Hepatocyte (in vitro differentiated cells): Measurements from ENCODE around the gene ZHX3. TPM values are rescaled to one million over a fixed set of nuclear protein-coding genes. Genes with fewer than 3 reads are reported as not detected.
A peak's percentile ranks its signal among the peaks of the same experiment; 100 is the strongest.

ENCODE experiments used
- DNase-seq: peaks from one replicate; pipeline ENCODE4 v3.0.0-alpha.2; 2016; ENCODE audit warnings: low spot score
- H2AFZ ChIP-seq: fragments of 200-600 bp; sonication (generic); 2 replicates; pipeline ENCODE4 v1.6.0; 2016; ENCODE audit warnings: antibody characterized with exemption, mild to moderate bottlenecking
- H3K27ac ChIP-seq: fragments of 200-600 bp; sonication (generic); 2 replicates; pipeline ENCODE4 v1.5.1; 2016; ENCODE audit warnings: mild to moderate bottlenecking
- H3K27me3 ChIP-seq: fragments of 200-600 bp; sonication (generic); 2 replicates; pipeline ENCODE4 v1.6.1; 2016
- H3K36me3 ChIP-seq: fragments of 200-600 bp; sonication (generic); replicated peaks from 2 replicates; pipeline ENCODE4 v1.5.1; 2016; ENCODE audit warnings: low read depth; ENCODE audit not compliant: insufficient read depth
- H3K4me1 ChIP-seq: fragments of 200-600 bp; sonication (generic); 2 replicates; pipeline ENCODE4 v1.5.1; 2016; ENCODE audit warnings: mild to moderate bottlenecking, moderate library complexity; ENCODE audit not compliant: insufficient read depth
- H3K4me2 ChIP-seq: fragments of 200-600 bp; sonication (generic); 2 replicates; pipeline ENCODE4 v1.6.0; 2016
- H3K4me3 ChIP-seq: fragments of 200-600 bp; sonication (generic); 2 replicates; pipeline ENCODE4 v1.5.1; 2016; ENCODE audit warnings: mild to moderate bottlenecking
- H3K79me2 ChIP-seq: fragments of 200-600 bp; sonication (generic); 2 replicates; pipeline ENCODE4 v1.6.0; 2017; ENCODE audit warnings: mild to moderate bottlenecking
- H3K9me2 ChIP-seq: fragments of 200-600 bp; sonication (generic); replicated peaks from 2 replicates; pipeline ENCODE4 v1.6.0; 2017; ENCODE audit warnings: mild to moderate bottlenecking; ENCODE audit not compliant: insufficient read depth
- H3K9me3 ChIP-seq: fragments of 200-600 bp; sonication (generic); 2 replicates; pipeline ENCODE4 v1.5.1; 2016; ENCODE audit warnings: low read depth, mild to moderate bottlenecking
- H4K20me1 ChIP-seq: fragments of 200-600 bp; sonication (generic); 2 replicates; pipeline ENCODE4 v1.6.0; 2016; ENCODE audit warnings: mild to moderate bottlenecking; ENCODE audit not compliant: insufficient read depth, poor library complexity, severe bottlenecking
- CTCF ChIP-seq: fragments of 200-600 bp; sonication (generic); IDR thresholded peaks from 2 replicates; pipeline ENCODE4 v1.5.1; 2016; ENCODE audit warnings: antibody characterized with exemption, mild to moderate bottlenecking; ENCODE audit not compliant: poor library complexity
- EZH2 ChIP-seq: fragments of 200-600 bp; sonication (generic); IDR thresholded peaks from 2 replicates; pipeline ENCODE4 v1.6.1; 2016; ENCODE audit warnings: antibody characterized with exemption, mild to moderate bottlenecking, borderline replicate concordance
- EZH2phosphoT487 ChIP-seq: fragments of 200-600 bp; sonication (generic); IDR thresholded peaks from one replicate; pipeline ENCODE4 v1.6.1; 2018; ENCODE audit warnings: antibody characterized with exemption, mild to moderate bottlenecking, low read depth, moderate library complexity; ENCODE audit not compliant: unreplicated experiment, severe bottlenecking
- WGBS: methylation state at CpG from one replicate; pipeline ENCODE4 v1.1.6; 2016; ENCODE audit warnings: low lambda C conversion rate; ENCODE audit errors: missing lambda C conversion rate; 5-methylcytosine and 5-hydroxymethylcytosine counted together
- polyA plus RNA-seq: library from polyadenylated mRNA; unstranded; fragments of >200 nt; fragmentation: Nextera tagmentation; extraction: Ambion mirVana; gene quantifications from 2 replicates; pipeline ENCODE4 v1.2.1, GENCODE V29; 2016
- total RNA-seq: library from RNA; depleted of rRNA; stranded (reverse); fragments of >200 nt; gene quantifications from 2 replicates; pipeline ENCODE4 v1.2.3, GENCODE V29; 2014

ZHX3 gene
- total and polyA plus RNA-seq, 2 experiments from 2014 or later, result 15.0 to 19.7 TPM

GRCh38 chr20:41148942-41149341 lies 168.6 kb downstream of the ZHX3 start:
- Histone ChIP-seq H4K20me1 (peaks cover 96% of the 10 kb centered on the region), H3K27ac (peak overlapping the region; percentile 8), H2AFZ (no peak overlapping the region), H3K4me3 (no peak overlapping the region), H3K4me2 (no peak overlapping the region), H3K9me2 (no peaks in the 10 kb centered on the region), H3K4me1 (peaks cover 9% of the 10 kb centered on the region), H3K36me3 (no peaks in the 10 kb centered on the region), H3K27me3 (no peaks in the 10 kb centered on the region), H3K79me2 (peaks cover 98% of the 10 kb centered on the region), H3K9me3 (no peaks in the 10 kb centered on the region)
- TF ChIP-seq CTCF (no peak), EZH2phosphoT487 (no peak), EZH2 (no peak)
- no peak for DNase-seq
- 95% methylated on average over 5 of the region's 5 CpGs for WGBS

- no peaks in the 10 kb centered on the region for H3K9me3 ChIP-seq
- 89% methylated on average over 8 of the region's 8 CpGs for WGBS
- no peak overlapping the region for H2AFZ ChIP-seq
- H3K36me3 ChIP-seq, result no peaks in the 10 kb centered on the region
- H3K4me3 ChIP-seq, result no peak overlapping the region
- H3K4me2 ChIP-seq, result no peak overlapping the region
- H3K4me1 ChIP-seq, result peaks cover 9% of the 10 kb centered on the region
- no peaks in the 10 kb centered on the region for H3K9me2 ChIP-seq
- H3K27ac ChIP-seq, result no peak overlapping the region
- TF ChIP-seq EZH2 (no peak), EZH2phosphoT487 (no peak), CTCF (no peak)
- H3K27me3 ChIP-seq, result no peaks in the 10 kb centered on the region
- DNase-seq, result no peak
- peaks cover 98% of the 10 kb centered on the region for H3K79me2 ChIP-seq
- peaks cover 96% of the 10 kb centered on the region for H4K20me1 ChIP-seq
Measured at GRCh38 chr20:41147767-41148191, 169.8 kb downstream of the ZHX3 start.

GRCh38 chr20:41145821-41146620 lies 171.5 kb downstream of the ZHX3 start:
- H3K4me3 ChIP-seq, result no peak overlapping the region
- no peaks in the 10 kb centered on the region for H3K36me3 ChIP-seq
- no peak for DNase-seq
- peaks cover 98% of the 10 kb centered on the region for H3K79me2 ChIP-seq
- H3K9me3 ChIP-seq, result no peaks in the 10 kb centered on the region
- no peaks in the 10 kb centered on the region for H3K27me3 ChIP-seq
- no peaks in the 10 kb centered on the region for H3K9me2 ChIP-seq
- peaks cover 96% of the 10 kb centered on the region for H4K20me1 ChIP-seq
- H3K27ac ChIP-seq, result no peak overlapping the region
- TF ChIP-seq CTCF (no peak), EZH2phosphoT487 (no peak), EZH2 (no peak)
- 94% methylated on average over 12 of the region's 12 CpGs for WGBS
- no peak overlapping the region for H3K4me2 ChIP-seq
- H3K4me1 ChIP-seq, result peaks cover 21% of the 10 kb centered on the region
- no peak overlapping the region for H2AFZ ChIP-seq
